Nephron progenitor cell (in vitro differentiated cells): ENCODE data around the gene RPL12.

Experiments
- DNase-seq: peaks from one replicate; pipeline ENCODE4 v3.0.0; 2021
- H3K27ac Mint-ChIP-seq: 2 replicates; pipeline ENCODE4 v1.8.0; 2021; ENCODE audit warnings: mild to moderate bottlenecking, moderate library complexity, mixed read lengths
- H3K27me3 Mint-ChIP-seq: 2 replicates; pipeline ENCODE4 v1.8.0; 2021; ENCODE audit warnings: mild to moderate bottlenecking, low read depth, mixed read lengths; ENCODE audit not compliant: poor library complexity
- H3K36me3 Mint-ChIP-seq: 2 replicates; pipeline ENCODE4 v1.8.0; 2021; ENCODE audit warnings: low read depth, mixed read lengths
- H3K4me1 Mint-ChIP-seq: 2 replicates; pipeline ENCODE4 v1.8.0; 2021; ENCODE audit warnings: mixed read lengths
- H3K4me3 Mint-ChIP-seq: 2 replicates; pipeline ENCODE4 v1.8.0; 2021; ENCODE audit warnings: mild to moderate bottlenecking, moderate library complexity, mixed read lengths
- H3K9me3 Mint-ChIP-seq: 2 replicates; pipeline ENCODE4 v1.8.0; 2021; ENCODE audit warnings: mild to moderate bottlenecking, moderate library complexity, mixed read lengths
- CTCF ChIP-seq: fragments of 200-600 bp; sonication (generic); IDR thresholded peaks from 2 replicates; pipeline ENCODE4 v1.5.0; 2021; ENCODE audit warnings: antibody characterized with exemption

Gene RPL12

GRCh38 chr9:127405344-127406125 lies 45.7 kb downstream of the RPL12 start:
- Mint-ChIP-seq H3K4me3 (no peak overlapping the region), H3K27ac (peak overlapping the region; percentile 22)

GRCh38 chr9:127404631-127405030 lies 46.6 kb downstream of the RPL12 start:
- DNase-seq = no peak
- no peak overlapping the region for H3K27ac Mint-ChIP-seq
- no peak overlapping the region for H3K4me3 Mint-ChIP-seq
- no peaks in the 10 kb centered on the region for H3K4me1 Mint-ChIP-seq
- no peaks in the 10 kb centered on the region for H3K36me3 Mint-ChIP-seq
- no peaks in the 10 kb centered on the region for H3K9me3 Mint-ChIP-seq
- no peak for TF ChIP-seq CTCF
- peaks cover 4% of the 10 kb centered on the region for H3K27me3 Mint-ChIP-seq

More at GRCh38 chr9:127405344-127406125, 45.7 kb downstream of the RPL12 start:
- Mint-ChIP-seq H3K4me1 (no peaks in the 10 kb centered on the region), H3K36me3 (no peaks in the 10 kb centered on the region), H3K27me3 (peaks cover 4% of the 10 kb centered on the region), H3K9me3 (no peaks in the 10 kb centered on the region)
- DNase-seq = no peak
- no peak for TF ChIP-seq CTCF

GRCh38 chr9:127403507-127404192 lies 47.6 kb downstream of the RPL12 start:
- TF ChIP-seq CTCF = no peak
- Mint-ChIP-seq H3K36me3 (no peaks in the 10 kb centered on the region), H3K27me3 (peaks cover 4% of the 10 kb centered on the region), H3K4me3 (no peak overlapping the region), H3K27ac (no peak overlapping the region), H3K9me3 (no peaks in the 10 kb centered on the region), H3K4me1 (peaks cover under 1% of the 10 kb centered on the region)
- DNase-seq = no peak

- Mint-ChIP-seq H3K4me1 (peaks cover 8% of the 10 kb centered on the region), H3K27ac (no peak overlapping the region), H3K4me3 (no peak overlapping the region), H3K27me3 (peaks cover 4% of the 10 kb centered on the region), H3K36me3 (no peaks in the 10 kb centered on the region), H3K9me3 (no peaks in the 10 kb centered on the region)
- TF ChIP-seq CTCF = no peak
- no peak for DNase-seq
Measured at GRCh38 chr9:127402401-127403090, 48.7 kb downstream of the RPL12 start.

GRCh38 chr9:127399736-127400269 lies 51.4 kb downstream of the RPL12 start:
- Mint-ChIP-seq H3K27me3 (peaks cover 21% of the 10 kb centered on the region), H3K4me3 (peak overlapping the region; percentile 8), H3K9me3 (no peaks in the 10 kb centered on the region), H3K27ac (no peak overlapping the region), H3K4me1 (peaks cover 20% of the 10 kb centered on the region), H3K36me3 (no peaks in the 10 kb centered on the region)
- no peak for DNase-seq
- no peak for TF ChIP-seq CTCF
